Neural progenitor cell (in vitro differentiated cells): ENCODE results near the gene ATF2. TPM values are rescaled to one million over a fixed set of nuclear protein-coding genes. Genes with fewer than 3 reads are reported as not detected.

ENCODE experiments used
- DNase-seq: peaks from one replicate; pipeline ENCODE4 v3.0.0-alpha.2; 2016; ENCODE audit warnings: low spot score
- H2AFZ ChIP-seq: fragments of 200-600 bp; sonication (generic); replicated peaks from 2 replicates; pipeline ENCODE4 v1.6.1; 2016; ENCODE audit warnings: antibody characterized with exemption
- H3F3A ChIP-seq: fragments of 200-600 bp; sonication (generic); 2 replicates; pipeline ENCODE4 v1.6.1; 2016; ENCODE audit warnings: antibody characterized with exemption, low read depth
- H3K27ac ChIP-seq: fragments of 200-600 bp; sonication (generic); 2 replicates; pipeline ENCODE4 v1.5.1; 2016; ENCODE audit warnings: mild to moderate bottlenecking
- H3K27me3 ChIP-seq: fragments of 200-600 bp; sonication (generic); 2 replicates; pipeline ENCODE4 v1.6.1; 2016; ENCODE audit warnings: mild to moderate bottlenecking, moderate library complexity
- H3K36me3 ChIP-seq: fragments of 200-600 bp; sonication (generic); 2 replicates; pipeline ENCODE4 v1.5.1; 2016
- H3K4me1 ChIP-seq: fragments of 200-600 bp; sonication (generic); 2 replicates; pipeline ENCODE4 v1.6.1; 2016; ENCODE audit warnings: mixed run types
- H3K4me2 ChIP-seq: fragments of 200-600 bp; sonication (generic); 2 replicates; pipeline ENCODE4 v1.6.1; 2016
- H3K4me3 ChIP-seq: fragments of 200-600 bp; sonication (generic); 2 replicates; pipeline ENCODE4 v1.5.1; 2016
- H3K79me2 ChIP-seq: fragments of 200-600 bp; sonication (generic); 2 replicates; pipeline ENCODE4 v1.6.1; 2016; ENCODE audit warnings: low read depth
- H3K9ac ChIP-seq: fragments of 200-600 bp; sonication (generic); 2 replicates; pipeline ENCODE4 v1.6.1; 2016
- H3K9me3 ChIP-seq: fragments of 200-600 bp; sonication (generic); 2 replicates; pipeline ENCODE4 v1.5.1; 2016; ENCODE audit warnings: low read depth
- H4K20me1 ChIP-seq: fragments of 200-600 bp; sonication (generic); 2 replicates; pipeline ENCODE4 v1.6.1; 2016; ENCODE audit warnings: low read depth
- H3K27ac Mint-ChIP-seq: 3 replicates; pipeline ENCODE4 v1.8.0; 2021; ENCODE audit warnings: mixed read lengths
- H3K27me3 Mint-ChIP-seq: 2 replicates; pipeline ENCODE4 v1.8.0; 2022; ENCODE audit warnings: low read depth, mild to moderate bottlenecking, inconsistent platforms, moderate library complexity, mixed read lengths; ENCODE audit not compliant: insufficient read depth
- H3K36me3 Mint-ChIP-seq: 3 replicates; pipeline ENCODE4 v1.8.0; 2021; ENCODE audit warnings: mixed read lengths
- H3K4me1 Mint-ChIP-seq: 3 replicates; pipeline ENCODE4 v1.8.0; 2021; ENCODE audit warnings: mixed read lengths
- H3K4me3 Mint-ChIP-seq: 3 replicates; pipeline ENCODE4 v1.8.0; 2021; ENCODE audit warnings: mild to moderate bottlenecking, moderate library complexity, mixed read lengths
- H3K9me3 Mint-ChIP-seq: 3 replicates; pipeline ENCODE4 v1.8.0; 2020; ENCODE audit warnings: mixed read lengths
- EZH2 ChIP-seq: fragments of 200-600 bp; sonication (generic); IDR thresholded peaks from 2 replicates; pipeline ENCODE4 v1.6.1; 2017; ENCODE audit warnings: antibody characterized with exemption, mild to moderate bottlenecking, moderate library complexity
- EZH2phosphoT487 ChIP-seq: fragments of 200-600 bp; sonication (generic); IDR thresholded peaks from 2 replicates; pipeline ENCODE4 v1.6.1; 2017; ENCODE audit warnings: antibody characterized with exemption
- total RNA-seq: library from RNA; depleted of rRNA; stranded (reverse); fragments of >200 nt; gene quantifications from 2 replicates; pipeline ENCODE4 v1.2.3, GENCODE V29; 2015; ENCODE audit warnings: low replicate concordance
- TF ChIP-seq, protein P1 (sequence below): fragments of 200-600 bp; sonication (generic); IDR thresholded peaks from 2 replicates; pipeline ENCODE4 v1.5.1; 2017; ENCODE audit warnings: antibody characterized with exemption, mild to moderate bottlenecking

The ATF2 gene, protein sequence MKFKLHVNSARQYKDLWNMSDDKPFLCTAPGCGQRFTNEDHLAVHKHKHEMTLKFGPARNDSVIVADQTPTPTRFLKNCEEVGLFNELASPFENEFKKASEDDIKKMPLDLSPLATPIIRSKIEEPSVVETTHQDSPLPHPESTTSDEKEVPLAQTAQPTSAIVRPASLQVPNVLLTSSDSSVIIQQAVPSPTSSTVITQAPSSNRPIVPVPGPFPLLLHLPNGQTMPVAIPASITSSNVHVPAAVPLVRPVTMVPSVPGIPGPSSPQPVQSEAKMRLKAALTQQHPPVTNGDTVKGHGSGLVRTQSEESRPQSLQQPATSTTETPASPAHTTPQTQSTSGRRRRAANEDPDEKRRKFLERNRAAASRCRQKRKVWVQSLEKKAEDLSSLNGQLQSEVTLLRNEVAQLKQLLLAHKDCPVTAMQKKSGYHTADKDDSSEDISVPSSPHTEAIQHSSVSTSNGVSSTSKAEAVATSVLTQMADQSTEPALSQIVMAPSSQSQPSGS
- 89.8 and 133 TPM in 2 replicates for total RNA-seq

DNA sequence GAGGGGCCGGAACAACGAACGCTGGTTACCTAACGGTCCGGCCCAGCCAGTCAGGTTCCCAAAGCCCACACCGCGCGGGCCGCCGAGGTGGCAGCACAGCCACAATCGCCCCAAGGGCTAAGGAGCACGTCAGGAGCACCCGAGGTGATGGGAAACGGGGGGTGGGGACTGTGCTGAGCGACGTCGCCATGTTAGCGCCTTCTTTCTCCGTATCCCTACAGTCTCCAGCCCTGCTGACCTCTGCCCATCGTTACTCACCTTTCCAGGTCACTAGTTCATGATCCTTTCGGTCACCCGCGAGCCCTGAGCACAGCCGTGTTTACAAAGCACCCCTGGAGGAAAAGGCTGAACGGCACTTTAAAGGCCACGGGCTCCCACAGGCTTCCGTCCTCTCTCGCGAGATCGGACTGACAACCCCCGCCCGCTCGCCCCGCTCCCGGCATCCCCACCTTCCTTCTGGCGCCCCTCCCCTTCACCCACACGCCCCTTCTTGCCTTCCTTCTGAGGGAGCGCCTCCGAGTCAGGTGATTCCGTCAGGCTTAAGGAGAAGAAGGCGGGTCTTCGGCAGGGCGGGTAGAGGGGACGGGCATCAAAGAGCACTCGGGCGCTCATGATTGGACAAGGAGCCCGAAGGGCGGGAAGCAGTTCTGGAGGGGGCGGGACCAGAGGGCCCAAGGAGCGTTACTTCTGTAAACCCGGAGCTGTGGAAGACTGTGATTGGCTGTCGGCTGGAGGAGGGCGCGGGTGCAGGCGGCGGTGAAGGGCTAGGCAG lies at the start of gene ATF2:
TSS of gene ATF2 (minus strand) at position 412 of the 772 bp plus-strand sequence. CDS start 31,760 bp downstream, outside the sequence.
- Histone ChIP-seq H3K4me1 (peaks cover 14% of the 10 kb centered on the region), H3K4me2 (peak within 1 kb of the TSS; percentile 89), H3F3A (peaks cover 13% of the 10 kb centered on the region), H4K20me1 (peaks cover 6% of the 10 kb centered on the region), H3K9ac (peak within 1 kb of the TSS; percentile 93), H3K4me3 (peak within 1 kb of the TSS; percentile 83), H3K36me3 (no peaks in the 10 kb centered on the region), H3K9me3 (no peaks in the 10 kb centered on the region), H3K79me2 (peaks cover 64% of the 10 kb centered on the region), H2AFZ (peak within 1 kb of the TSS; percentile 74), H3K27me3 (no peaks in the 10 kb centered on the region), H3K27ac (peak within 1 kb of the TSS; percentile 90)
- Mint-ChIP-seq H3K27ac (peak within 1 kb of the TSS; percentile 100), H3K27me3 (peaks cover 7% of the 10 kb centered on the region), H3K36me3 (peaks cover 13% of the 10 kb centered on the region), H3K9me3 (peaks cover 7% of the 10 kb centered on the region), H3K4me3 (peak within 1 kb of the TSS; percentile 100), H3K4me1 (peaks cover 11% of the 10 kb centered on the region)
- peak; percentile 100 for DNase-seq
- no peak for TF ChIP-seq EZH2
- no peak for TF ChIP-seq EZH2phosphoT487
- TF ChIP-seq, protein P1, sequence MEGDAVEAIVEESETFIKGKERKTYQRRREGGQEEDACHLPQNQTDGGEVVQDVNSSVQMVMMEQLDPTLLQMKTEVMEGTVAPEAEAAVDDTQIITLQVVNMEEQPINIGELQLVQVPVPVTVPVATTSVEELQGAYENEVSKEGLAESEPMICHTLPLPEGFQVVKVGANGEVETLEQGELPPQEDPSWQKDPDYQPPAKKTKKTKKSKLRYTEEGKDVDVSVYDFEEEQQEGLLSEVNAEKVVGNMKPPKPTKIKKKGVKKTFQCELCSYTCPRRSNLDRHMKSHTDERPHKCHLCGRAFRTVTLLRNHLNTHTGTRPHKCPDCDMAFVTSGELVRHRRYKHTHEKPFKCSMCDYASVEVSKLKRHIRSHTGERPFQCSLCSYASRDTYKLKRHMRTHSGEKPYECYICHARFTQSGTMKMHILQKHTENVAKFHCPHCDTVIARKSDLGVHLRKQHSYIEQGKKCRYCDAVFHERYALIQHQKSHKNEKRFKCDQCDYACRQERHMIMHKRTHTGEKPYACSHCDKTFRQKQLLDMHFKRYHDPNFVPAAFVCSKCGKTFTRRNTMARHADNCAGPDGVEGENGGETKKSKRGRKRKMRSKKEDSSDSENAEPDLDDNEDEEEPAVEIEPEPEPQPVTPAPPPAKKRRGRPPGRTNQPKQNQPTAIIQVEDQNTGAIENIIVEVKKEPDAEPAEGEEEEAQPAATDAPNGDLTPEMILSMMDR = no peak

GRCh38 chr2:175207741-175208438 lies 39.9 kb upstream of the ATF2 start:
- no peaks in the 10 kb centered on the region for H3K4me1 ChIP-seq
- no peaks in the 10 kb centered on the region for H3K9me3 ChIP-seq
- no peak overlapping the region for H3K4me3 ChIP-seq
- no peaks in the 10 kb centered on the region for H3K9me3 Mint-ChIP-seq
- no peaks in the 10 kb centered on the region for H3K79me2 ChIP-seq
- H3K4me2 ChIP-seq = no peak overlapping the region
- TF ChIP-seq, protein P1 = no peak
- TF ChIP-seq EZH2 (no peak), EZH2phosphoT487 (no peak)
- peaks cover 5% of the 10 kb centered on the region for H3K27me3 Mint-ChIP-seq
- no peaks in the 10 kb centered on the region for H3K36me3 ChIP-seq
- no peaks in the 10 kb centered on the region for H3K27me3 ChIP-seq
- H2AFZ ChIP-seq = no peak overlapping the region
- no peak overlapping the region for H3K27ac ChIP-seq
- no peak for DNase-seq
- H3F3A ChIP-seq = no peaks in the 10 kb centered on the region
- H3K4me1 Mint-ChIP-seq = no peaks in the 10 kb centered on the region
- H3K27ac Mint-ChIP-seq = no peak overlapping the region
- no peaks in the 10 kb centered on the region for H3K36me3 Mint-ChIP-seq
- no peaks in the 10 kb centered on the region for H4K20me1 ChIP-seq
- no peak overlapping the region for H3K4me3 Mint-ChIP-seq
- H3K9ac ChIP-seq = no peak overlapping the region

GRCh38 chr2:175206866-175207265 lies 38.9 kb upstream of the ATF2 start:
- Histone ChIP-seq H3K27ac (no peak overlapping the region), H3K4me3 (no peak overlapping the region), H3K27me3 (peaks cover 6% of the 10 kb centered on the region), H3K9ac (no peak overlapping the region), H3K36me3 (no peaks in the 10 kb centered on the region), H3K9me3 (no peaks in the 10 kb centered on the region), H4K20me1 (no peaks in the 10 kb centered on the region), H3F3A (no peaks in the 10 kb centered on the region), H3K4me2 (no peak overlapping the region), H2AFZ (no peak overlapping the region), H3K79me2 (no peaks in the 10 kb centered on the region), H3K4me1 (no peaks in the 10 kb centered on the region)
- H3K27me3 Mint-ChIP-seq = peaks cover 5% of the 10 kb centered on the region
- H3K4me1 Mint-ChIP-seq = no peaks in the 10 kb centered on the region
- TF ChIP-seq EZH2 (no peak), EZH2phosphoT487 (no peak)
- TF ChIP-seq, protein P1 = no peak
- H3K27ac Mint-ChIP-seq = no peak overlapping the region
- H3K36me3 Mint-ChIP-seq = no peaks in the 10 kb centered on the region
- no peak overlapping the region for H3K4me3 Mint-ChIP-seq
- H3K9me3 Mint-ChIP-seq = no peaks in the 10 kb centered on the region
- no peak for DNase-seq
